Measurements from ENCODE around the gene C12orf43.

- TF ChIP-seq CTCF (IDR thresholded peaks at IDR 0.05), result no peak
- TF ChIP-seq POLR2AphosphoS5 (IDR thresholded peaks at IDR 0.05), result no peak
- no peak for TF ChIP-seq POLR2A (IDR thresholded peaks at IDR 0.05)
Observed at GRCh38 chr12:121059031-121059898, 43.0 kb upstream of the C12orf43 start.

Data from breast epithelium (tissue), 3 donors.